Coronary artery (tissue), 2 donors: ENCODE measurements around the gene RAB11B.
"Not testable (repeated sequence)": the region's sequence is repeated elsewhere in the genome, so short reads cannot be mapped to it uniquely, and the experiment has no call there.

Source experiments
- DNase-seq: peaks from one replicate; pipeline ENCODE4 v3.0.0-alpha.2; 2017; ENCODE audit warnings: low spot score
- H3K27ac ChIP-seq, 2 donors: fragments of 200-600 bp; sonication (generic); one replicate each; pipeline ENCODE4 v1.5.1; 2016 to 2019
- H3K4me3 ChIP-seq: fragments of 200-600 bp; sonication (generic); 2 replicates; pipeline ENCODE4 v1.5.1; 2016; ENCODE audit warnings: mild to moderate bottlenecking, moderate library complexity
- TF ChIP-seq, protein P1 (sequence below): fragments of 200-600 bp; sonication (generic); IDR thresholded peaks from one replicate; pipeline ENCODE4 v1.5.1; 2019; ENCODE audit warnings: antibody characterized with exemption

The RAB11B gene

DNA sequence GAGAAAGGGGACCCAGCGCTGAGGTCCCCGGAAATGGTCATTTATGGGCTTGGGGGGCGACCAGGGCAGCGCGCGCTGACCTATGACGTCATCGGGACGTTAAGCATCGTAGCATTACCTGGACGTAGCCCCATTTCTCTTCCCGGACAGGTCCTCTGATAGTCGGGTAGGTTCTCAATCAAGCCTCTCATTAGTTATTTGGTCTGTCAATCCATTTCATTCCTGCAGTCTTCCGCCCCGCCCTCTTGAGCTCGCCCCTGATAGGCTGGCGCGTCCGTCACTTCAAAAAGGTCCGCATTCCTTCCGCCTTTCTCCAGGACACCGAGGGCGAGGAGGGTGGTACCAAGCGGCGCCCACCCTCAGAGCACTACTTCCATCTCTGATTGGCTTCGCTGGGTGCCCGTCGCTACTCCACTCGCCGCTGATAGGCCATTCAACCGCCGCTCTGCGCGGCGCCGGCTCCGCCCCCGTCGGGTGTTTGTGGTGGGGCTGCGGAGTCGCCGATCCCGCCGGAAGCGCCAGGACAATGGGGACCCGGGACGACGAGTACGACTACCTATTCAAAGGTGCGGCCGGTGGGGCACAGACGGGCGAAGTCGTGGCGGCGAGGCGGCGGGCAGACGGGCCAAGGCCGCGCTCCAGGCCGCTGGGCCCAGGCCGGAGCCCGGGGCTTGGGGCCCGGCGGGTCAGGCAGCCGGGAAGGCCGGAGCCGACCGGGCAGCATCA lies at the start of gene RAB11B:
Gene RAB11B, plus strand, starts transcription at position 470 of the 726 bp plus-strand sequence. Its CDS starts 57 bp downstream, at position 527.
- TF ChIP-seq, protein P1, sequence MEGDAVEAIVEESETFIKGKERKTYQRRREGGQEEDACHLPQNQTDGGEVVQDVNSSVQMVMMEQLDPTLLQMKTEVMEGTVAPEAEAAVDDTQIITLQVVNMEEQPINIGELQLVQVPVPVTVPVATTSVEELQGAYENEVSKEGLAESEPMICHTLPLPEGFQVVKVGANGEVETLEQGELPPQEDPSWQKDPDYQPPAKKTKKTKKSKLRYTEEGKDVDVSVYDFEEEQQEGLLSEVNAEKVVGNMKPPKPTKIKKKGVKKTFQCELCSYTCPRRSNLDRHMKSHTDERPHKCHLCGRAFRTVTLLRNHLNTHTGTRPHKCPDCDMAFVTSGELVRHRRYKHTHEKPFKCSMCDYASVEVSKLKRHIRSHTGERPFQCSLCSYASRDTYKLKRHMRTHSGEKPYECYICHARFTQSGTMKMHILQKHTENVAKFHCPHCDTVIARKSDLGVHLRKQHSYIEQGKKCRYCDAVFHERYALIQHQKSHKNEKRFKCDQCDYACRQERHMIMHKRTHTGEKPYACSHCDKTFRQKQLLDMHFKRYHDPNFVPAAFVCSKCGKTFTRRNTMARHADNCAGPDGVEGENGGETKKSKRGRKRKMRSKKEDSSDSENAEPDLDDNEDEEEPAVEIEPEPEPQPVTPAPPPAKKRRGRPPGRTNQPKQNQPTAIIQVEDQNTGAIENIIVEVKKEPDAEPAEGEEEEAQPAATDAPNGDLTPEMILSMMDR = no peak
- Histone ChIP-seq H3K4me3 (peak within 1 kb of the TSS; percentile 92), H3K27ac (peak within 1 kb of the TSS; percentile 100)
- DNase-seq = peak; percentile 100

DNA sequence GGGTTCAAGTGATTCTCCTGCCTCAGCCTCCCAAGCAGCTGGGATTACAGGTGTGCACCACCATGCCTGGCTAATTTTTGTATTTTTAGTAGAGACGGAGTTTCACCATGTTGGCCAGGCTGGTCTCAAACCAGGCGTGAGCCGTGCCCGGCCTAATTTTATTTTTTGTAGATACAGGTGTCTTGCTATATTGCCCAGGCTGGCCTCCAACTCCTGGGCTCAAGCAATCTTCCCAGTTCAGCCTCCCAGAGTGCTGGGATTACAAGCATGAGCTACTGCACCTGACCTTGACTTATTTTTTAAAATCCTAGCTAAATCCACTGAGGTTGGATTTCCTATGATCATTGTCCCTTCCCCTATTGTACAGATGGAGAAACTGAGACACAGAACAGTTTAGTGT lies 48.7 kb upstream of the RAB11B start:
- DNase-seq, H3K4me3 ChIP-seq: not testable (repeated sequence)
- H3K27ac ChIP-seq = peak overlapping the region in 1 of 2 donors; percentile 87

GRCh38 chr19:8342316-8342683 lies 47.9 kb upstream of the RAB11B start:
- TF ChIP-seq, protein P1 = no peak
- Histone ChIP-seq H3K4me3 (peak overlapping the region; percentile 76), H3K27ac (peak overlapping the region in 1 of 2 donors; percentile 87)
- no peak for DNase-seq

DNA sequence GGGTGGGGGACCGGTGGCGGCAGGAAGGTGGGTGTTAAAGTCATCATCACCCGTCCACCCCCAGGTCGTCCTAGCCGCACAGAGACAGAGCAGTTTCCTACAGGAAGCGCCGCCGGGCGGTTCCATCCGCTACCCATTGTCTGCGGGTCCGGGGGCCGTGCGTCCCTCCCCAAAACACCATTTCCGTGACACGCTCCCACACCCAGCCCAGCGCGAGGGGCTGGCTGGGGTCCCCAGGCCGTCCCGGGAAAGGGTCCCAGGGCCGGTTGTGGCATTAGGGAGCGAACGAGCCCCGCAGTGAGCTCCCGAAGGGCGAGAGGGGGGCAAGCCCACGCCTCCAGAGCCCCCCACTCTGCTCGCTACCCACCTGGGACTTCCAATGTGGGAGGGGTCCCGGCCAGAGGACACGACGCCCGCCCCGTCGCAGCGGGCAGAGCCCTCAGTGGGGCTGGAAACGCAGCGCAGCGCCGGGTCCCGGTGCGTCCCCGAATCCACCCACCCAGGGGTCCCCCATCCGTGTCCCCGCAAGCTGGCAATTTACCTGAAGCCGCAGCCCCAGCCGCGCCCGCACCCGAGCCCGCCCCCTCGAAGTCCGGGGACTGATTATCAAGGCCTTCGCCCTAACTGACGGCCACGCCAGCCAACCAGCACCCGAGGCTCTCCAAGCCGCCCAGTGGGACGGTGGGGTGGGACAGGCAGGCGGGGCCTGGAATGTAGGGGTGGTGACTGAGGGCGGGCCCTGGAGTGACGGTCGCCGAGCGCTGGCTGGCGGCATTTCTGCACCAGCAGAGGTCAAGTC lies 47.3 kb upstream of the RAB11B start, which contains the start of gene KANK3:
Gene KANK3, minus strand, starts transcription at position 579 of the 799 bp plus-strand sequence. CDS start 5,434 bp downstream, outside the sequence.
- TF ChIP-seq, protein P1 = no peak
- H3K27ac ChIP-seq = peak within 1 kb of the TSS; percentile 63 to 87
- peak within 1 kb of the TSS; percentile 76 for H3K4me3 ChIP-seq
- DNase-seq = peak; percentile 97

DNA sequence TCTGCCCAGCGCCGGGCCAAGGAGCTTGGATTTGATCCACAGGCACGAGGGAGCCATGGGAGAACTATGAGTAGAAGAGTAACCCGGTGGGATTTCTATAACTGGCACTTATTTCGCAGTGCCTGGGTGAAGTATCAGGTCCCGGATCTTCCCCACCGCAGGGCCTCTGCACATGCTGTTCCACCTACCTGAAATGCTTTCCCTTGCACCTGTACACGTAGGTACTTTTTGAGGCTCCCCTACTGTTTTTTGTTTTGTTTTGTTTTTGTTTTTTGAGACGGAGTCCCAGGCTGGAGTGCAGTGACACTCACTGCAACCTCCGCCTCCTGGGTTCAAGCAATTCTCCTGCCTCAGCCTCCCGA lies 46.7 kb upstream of the RAB11B start:
- DNase-seq = no peak
- TF ChIP-seq, protein P1 = no peak
- Histone ChIP-seq H3K4me3 (peak overlapping the region; percentile 76), H3K27ac (peak overlapping the region; percentile 14 to 33)

- H3K4me3 ChIP-seq, DNase-seq, H3K27ac ChIP-seq: not testable (repeated sequence)
Observed at GRCh38 chr19:8349629-8350372, 40.4 kb upstream of the RAB11B start.

DNA sequence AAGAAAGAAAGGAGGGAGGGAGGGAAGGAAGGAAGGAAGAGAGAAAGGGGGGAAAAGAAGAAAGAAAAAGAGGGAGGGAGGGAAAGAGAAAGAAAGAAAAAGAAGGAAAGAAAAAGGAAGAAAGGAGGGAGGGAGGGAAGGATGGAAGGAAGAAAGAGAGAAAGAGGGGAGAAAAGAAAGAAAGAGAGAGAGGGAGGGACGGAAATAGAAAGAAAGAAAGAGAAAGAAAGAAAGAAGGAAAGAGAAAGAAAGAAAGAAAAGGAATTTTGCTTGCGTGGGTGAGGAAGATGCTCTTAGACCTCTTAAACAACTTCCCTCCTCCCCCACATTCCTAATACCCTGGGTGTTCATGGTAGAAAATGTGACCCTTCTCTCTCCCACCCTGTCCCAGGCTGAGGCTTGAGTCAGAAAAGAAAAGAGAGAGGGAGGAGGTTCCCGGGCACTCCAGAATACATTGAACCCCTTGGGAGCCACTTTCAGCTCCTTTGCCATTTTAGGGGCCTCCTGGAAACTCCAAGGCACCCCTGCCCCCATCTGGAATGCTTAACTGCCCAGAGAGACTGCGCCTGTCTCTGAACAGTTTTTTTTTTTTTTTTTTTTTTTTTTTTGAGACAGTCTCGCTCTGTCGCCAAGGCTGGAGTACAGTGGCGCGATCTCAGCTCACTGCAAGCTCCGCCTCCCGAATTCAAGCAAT lies 37.9 kb upstream of the RAB11B start:
- Histone ChIP-seq H3K4me3 (peak overlapping the region; percentile 55), H3K27ac (peak overlapping the region; percentile 17 to 78)
- TF ChIP-seq, protein P1 = no peak
- no peak for DNase-seq

GRCh38 chr19:8352845-8353244 lies 37.3 kb upstream of the RAB11B start:
- Histone ChIP-seq H3K27ac (peak overlapping the region; percentile 17 to 78), H3K4me3 (peak overlapping the region; percentile 55)
- not testable (repeated sequence) for DNase-seq
